ENCODE data around the gene CD4. TPM values are rescaled to one million over a fixed set of nuclear protein-coding genes. Genes with fewer than 3 reads are reported as not detected.

Gene CD4
- total and polyA plus RNA-seq, 8 donors = 2.0 to 25.9 (median 7.3) TPM; not detected in 2

DNA sequence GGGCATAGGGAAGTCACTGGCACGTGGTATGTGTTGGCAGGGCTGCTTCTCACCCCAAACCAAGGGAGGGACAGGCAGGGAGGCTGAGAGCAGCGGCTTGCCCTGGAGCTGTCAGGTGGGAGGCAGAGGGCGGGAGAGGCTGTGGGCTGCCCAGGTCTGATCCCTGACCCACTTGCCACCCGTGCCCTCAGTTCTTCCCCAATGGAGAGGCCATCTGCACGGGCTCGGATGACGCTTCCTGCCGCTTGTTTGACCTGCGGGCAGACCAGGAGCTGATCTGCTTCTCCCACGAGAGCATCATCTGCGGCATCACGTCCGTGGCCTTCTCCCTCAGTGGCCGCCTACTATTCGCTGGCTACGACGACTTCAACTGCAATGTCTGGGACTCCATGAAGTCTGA lies 56.1 kb downstream of the CD4 start:
- Histone ChIP-seq H3K36me3 (peaks cover 0 to 65% (median 50%) of the 10 kb centered on the region in 4 donors), H3K9me3 (no peaks in the 10 kb centered on the region), H3K27ac (no peak overlapping the region), H3K4me1 (peaks cover 0 to 26% (median 3%) of the 10 kb centered on the region in 4 donors), H3K27me3 (no peaks in the 10 kb centered on the region), H3K4me3 (no peak overlapping the region)
- TF ChIP-seq, protein P1, sequence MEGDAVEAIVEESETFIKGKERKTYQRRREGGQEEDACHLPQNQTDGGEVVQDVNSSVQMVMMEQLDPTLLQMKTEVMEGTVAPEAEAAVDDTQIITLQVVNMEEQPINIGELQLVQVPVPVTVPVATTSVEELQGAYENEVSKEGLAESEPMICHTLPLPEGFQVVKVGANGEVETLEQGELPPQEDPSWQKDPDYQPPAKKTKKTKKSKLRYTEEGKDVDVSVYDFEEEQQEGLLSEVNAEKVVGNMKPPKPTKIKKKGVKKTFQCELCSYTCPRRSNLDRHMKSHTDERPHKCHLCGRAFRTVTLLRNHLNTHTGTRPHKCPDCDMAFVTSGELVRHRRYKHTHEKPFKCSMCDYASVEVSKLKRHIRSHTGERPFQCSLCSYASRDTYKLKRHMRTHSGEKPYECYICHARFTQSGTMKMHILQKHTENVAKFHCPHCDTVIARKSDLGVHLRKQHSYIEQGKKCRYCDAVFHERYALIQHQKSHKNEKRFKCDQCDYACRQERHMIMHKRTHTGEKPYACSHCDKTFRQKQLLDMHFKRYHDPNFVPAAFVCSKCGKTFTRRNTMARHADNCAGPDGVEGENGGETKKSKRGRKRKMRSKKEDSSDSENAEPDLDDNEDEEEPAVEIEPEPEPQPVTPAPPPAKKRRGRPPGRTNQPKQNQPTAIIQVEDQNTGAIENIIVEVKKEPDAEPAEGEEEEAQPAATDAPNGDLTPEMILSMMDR (IDR thresholded peaks at IDR 0.05) = no peak
- TF ChIP-seq EP300 (IDR thresholded peaks at IDR 0.05) = no peak
- TF ChIP-seq POLR2A (IDR thresholded peaks at IDR 0.05) = no peak
- no peak for TF ChIP-seq POLR2AphosphoS5 (IDR thresholded peaks at IDR 0.05)
- 89 to 93% (median 90%) methylated on average over 15 to 17 of the region's 17 CpGs for WGBS, 5 donors
- intact Hi-C loops (cut with DNase I; ENCODE audit: low total_unique reads) = no loop called here
- no peak for DNase-seq

DNA sequence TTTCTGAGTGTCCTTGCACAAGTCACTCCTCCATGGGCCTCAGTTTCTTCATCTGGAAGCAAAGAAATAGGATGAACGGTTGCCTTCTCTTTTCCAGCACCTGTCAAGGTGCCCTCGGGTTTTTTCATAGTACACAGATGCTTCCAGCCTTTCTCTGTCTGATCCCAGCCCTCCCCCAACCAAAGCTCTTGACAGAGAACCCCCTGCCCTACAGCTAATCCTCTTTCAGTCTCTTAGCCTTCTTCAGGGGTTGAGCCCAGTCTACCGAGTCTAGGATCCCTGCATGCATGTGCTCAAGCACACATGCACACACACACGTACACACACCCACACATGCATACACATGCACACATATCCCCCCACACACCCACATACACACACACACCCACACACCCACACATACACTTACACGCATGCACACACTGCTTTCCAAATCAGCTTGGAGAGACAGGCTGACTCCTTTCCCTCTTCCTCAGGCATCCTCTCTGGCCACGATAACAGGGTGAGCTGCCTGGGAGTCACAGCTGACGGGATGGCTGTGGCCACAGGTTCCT lies 57.1 kb downstream of the CD4 start:
- Histone ChIP-seq H3K36me3 (peaks cover 0 to 65% (median 50%) of the 10 kb centered on the region in 4 donors), H3K4me3 (no peak overlapping the region), H3K27ac (no peak overlapping the region), H3K4me1 (peaks cover 0 to 25% (median 10%) of the 10 kb centered on the region in 4 donors), H3K27me3 (no peaks in the 10 kb centered on the region), H3K9me3 (no peaks in the 10 kb centered on the region)
- no peak for DNase-seq
- TF ChIP-seq, protein P1 (IDR thresholded peaks at IDR 0.05) = no peak
- TF ChIP-seq POLR2AphosphoS5 (IDR thresholded peaks at IDR 0.05) (no peak), EP300 (IDR thresholded peaks at IDR 0.05) (no peak), POLR2A (IDR thresholded peaks at IDR 0.05) (no peak)
- 86 to 92% (median 92%) methylated on average over 7 of the region's 7 CpGs for WGBS, 5 donors
- intact Hi-C loops (cut with DNase I; ENCODE audit: low total_unique reads) = no loop called here

DNA sequence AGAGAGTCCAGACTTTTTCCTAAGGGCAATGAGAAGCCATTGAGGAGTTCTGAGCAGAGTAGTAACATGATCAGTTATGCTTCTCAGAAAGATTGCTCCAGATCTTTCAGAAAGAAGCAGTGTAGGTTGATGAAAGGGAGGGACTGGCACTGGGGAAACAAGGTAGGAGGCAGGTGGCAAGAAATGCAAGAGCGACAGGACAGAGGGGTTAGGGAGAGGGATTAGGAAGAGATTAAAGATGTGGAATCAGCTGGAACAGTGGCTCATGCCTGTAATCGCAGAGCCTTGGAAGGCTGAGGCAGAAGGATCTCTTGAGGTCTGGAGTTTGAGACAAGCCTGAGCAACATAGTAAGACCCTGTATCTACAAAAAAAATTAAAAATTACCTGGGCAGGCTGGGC lies 58.3 kb downstream of the CD4 start:
- Histone ChIP-seq H3K4me1 (peaks cover 0 to 16% (median 8%) of the 10 kb centered on the region in 4 donors), H3K4me3 (no peak overlapping the region), H3K9me3 (no peaks in the 10 kb centered on the region), H3K27me3 (no peaks in the 10 kb centered on the region), H3K27ac (no peak overlapping the region), H3K36me3 (peaks cover 0 to 65% (median 50%) of the 10 kb centered on the region in 4 donors)
- TF ChIP-seq EP300 (IDR thresholded peaks at IDR 0.05) (no peak), POLR2A (IDR thresholded peaks at IDR 0.05) (no peak), POLR2AphosphoS5 (IDR thresholded peaks at IDR 0.05) (no peak)
- TF ChIP-seq, protein P1 (IDR thresholded peaks at IDR 0.05) = no peak
- no peak for DNase-seq
- 95 to 98% (median 97%) methylated on average over 2 of the region's 2 CpGs for WGBS, 5 donors
- intact Hi-C loops (cut with DNase I; ENCODE audit: low total_unique reads) = no loop called here

DNA sequence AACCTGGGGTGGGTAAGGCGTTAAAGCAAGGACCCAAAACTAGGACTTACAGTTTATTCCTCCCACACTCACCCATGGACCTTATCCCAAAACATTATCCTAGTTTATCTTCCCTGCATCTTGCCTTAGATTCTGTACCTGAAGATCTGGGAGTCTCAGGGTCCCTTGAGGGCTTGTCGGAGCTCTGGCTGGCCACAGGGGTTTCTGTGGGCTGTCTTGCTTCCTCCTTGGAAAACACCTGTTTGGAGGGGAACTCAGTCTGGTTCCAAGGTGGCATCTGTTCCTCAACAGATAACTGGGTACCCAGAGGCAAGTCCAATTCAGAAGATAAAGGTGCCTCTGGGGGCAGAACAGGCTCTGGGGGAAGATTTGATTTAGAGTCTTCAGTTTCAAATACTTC lies 60.1 kb downstream of the CD4 start:
- 75 to 92% (median 82%) methylated on average over 2 of the region's 2 CpGs for WGBS, 5 donors
- Histone ChIP-seq H3K4me3 (no peak overlapping the region), H3K9me3 (no peaks in the 10 kb centered on the region), H3K4me1 (peaks cover 9 to 33% (median 24%) of the 10 kb centered on the region in 4 donors), H3K27ac (no peak overlapping the region), H3K27me3 (no peaks in the 10 kb centered on the region), H3K36me3 (peaks cover 0 to 49% (median 40%) of the 10 kb centered on the region in 4 donors)
- intact Hi-C loops (cut with DNase I; ENCODE audit: low total_unique reads) = no loop called here
- TF ChIP-seq POLR2A (IDR thresholded peaks at IDR 0.05) = no peak
- no peak for TF ChIP-seq EP300 (IDR thresholded peaks at IDR 0.05)
- TF ChIP-seq, protein P1 (IDR thresholded peaks at IDR 0.05) = no peak
- no peak for TF ChIP-seq POLR2AphosphoS5 (IDR thresholded peaks at IDR 0.05)
- DNase-seq = no peak

Measured in stomach (tissue), 9 donors.